ENCODE data around the gene CPXM1. TPM values are rescaled to one million over a fixed set of nuclear protein-coding genes. Genes with fewer than 3 reads are reported as not detected.

The CPXM1 gene
- total RNA-seq, 2 donors from 2014 or later = 0.24 to 2.3 TPM

Other genes with a start within 250 kb of the CPXM1 start
- 10 to 100 TPM; 70.9 to 85.3 TPM for gene NOP56, start 148.0 kb downstream of the CPXM1 start, total RNA-seq
- 100 to 1,000 TPM; 104 to 144 TPM for gene IDH3B, start 136.4 kb downstream of the CPXM1 start, total RNA-seq
- 1 to 10 TPM; 1.9 to 8.2 TPM for gene EBF4, start 107.8 kb downstream of the CPXM1 start, total RNA-seq
- gene C20orf141, start 14.4 kb upstream of the CPXM1 start, total RNA-seq = not detected
- gene TMEM239, start 15.7 kb upstream of the CPXM1 start, total RNA-seq = not detected
- gene PCED1A, start 40.0 kb upstream of the CPXM1 start, total RNA-seq = 10 to 100 TPM; 16.2 to 26.8 TPM
- gene VPS16, start 40.1 kb upstream of the CPXM1 start, total RNA-seq = 10 to 100 TPM; 33.9 to 41.0 TPM
- 10 to 100 TPM; 41.4 to 55.5 TPM for gene PTPRA, start 72.9 kb upstream of the CPXM1 start, total RNA-seq
- gene GNRH2, start 243.0 kb upstream of the CPXM1 start, total RNA-seq = under 1 TPM in 1 of 2 donors, not detected in 1; 0.64 TPM
- 10 to 100 TPM; 33.1 to 44.1 TPM for gene MRPS26, start 245.4 kb upstream of the CPXM1 start, total RNA-seq